Ureter (tissue), 1 donor: Measurements from ENCODE around the gene HAUS3. TPM values are rescaled to one million over a fixed set of nuclear protein-coding genes. Genes with fewer than 3 reads are reported as not detected.
A peak's percentile ranks its signal among the peaks of the same experiment; 100 is the strongest.
"Not testable (repeated sequence)": the region's sequence is repeated elsewhere in the genome, so short reads cannot be mapped to it uniquely, and the experiment has no call there.

Experiments
- DNase-seq: peaks from one replicate; pipeline ENCODE4 v3.0.0-alpha.2; 2020; ENCODE audit warnings: low spot score
- total RNA-seq: library from RNA; stranded (reverse); gene quantifications from one replicate; pipeline ENCODE4 v1.2.4, GENCODE V29; 2023
- donor health status: DM: yes; HTN: yes; CAD: no.

HAUS3 gene
- total RNA-seq, 1 donor from 2014 or later = 13.2 TPM

- DNase-seq = peak; percentile 76
Observed at GRCh38 chr4:2220016-2220630, 21.8 kb downstream of the HAUS3 start.

GRCh38 chr4:2219233-2219760 is 22.6 kb downstream of the HAUS3 start:
- DNase-seq = no peak

- no peak for DNase-seq
Observed at GRCh38 chr4:2218436-2218835, 23.5 kb downstream of the HAUS3 start.

GRCh38 chr4:2217726-2218125 is 24.2 kb downstream of the HAUS3 start:
- DNase-seq = no peak

GRCh38 chr4:2212831-2213230 is 29.1 kb downstream of the HAUS3 start:
- no peak for DNase-seq

- DNase-seq = not testable (repeated sequence)
Observed at GRCh38 chr4:2202789-2203188, 39.1 kb downstream of the HAUS3 start.

DNA sequence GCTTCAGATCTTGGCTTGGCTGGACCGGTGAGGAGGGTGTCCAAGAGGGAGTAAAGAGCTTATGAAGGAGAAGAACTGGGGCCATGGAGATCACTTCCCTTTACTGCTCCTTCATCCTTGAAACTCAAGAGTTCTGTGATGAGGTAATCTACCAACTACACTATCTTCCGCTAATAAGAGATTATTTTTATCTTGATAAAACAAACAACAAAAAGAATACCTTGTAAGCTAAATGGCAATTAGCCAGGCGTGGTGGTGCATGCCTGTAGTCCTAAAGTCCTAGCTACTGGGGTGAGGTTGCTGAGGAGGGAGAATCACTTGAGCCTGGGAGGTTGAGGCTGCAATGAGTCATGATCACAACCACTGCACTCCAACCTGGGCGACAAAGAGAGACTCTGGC is 47.4 kb downstream of the HAUS3 start:
- no peak for DNase-seq

- DNase-seq = no peak
Observed at GRCh38 chr4:2193326-2193725, 48.6 kb downstream of the HAUS3 start.

DNA sequence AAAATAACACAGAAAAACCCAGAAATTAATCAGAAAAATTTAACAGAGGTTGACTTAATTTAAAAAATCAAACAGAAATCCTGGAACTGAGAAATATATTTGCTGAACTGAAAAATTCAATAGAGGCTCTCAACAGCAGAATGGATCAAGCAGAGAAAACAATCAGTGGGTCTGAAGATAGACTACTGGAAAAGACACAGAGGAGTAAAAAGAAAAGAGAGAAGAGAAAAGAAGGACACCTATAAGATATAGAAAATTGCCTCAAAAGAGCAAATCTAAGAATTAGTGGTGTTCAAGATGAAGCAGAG is 55.1 kb downstream of the HAUS3 start:
- no peak for DNase-seq

DNA sequence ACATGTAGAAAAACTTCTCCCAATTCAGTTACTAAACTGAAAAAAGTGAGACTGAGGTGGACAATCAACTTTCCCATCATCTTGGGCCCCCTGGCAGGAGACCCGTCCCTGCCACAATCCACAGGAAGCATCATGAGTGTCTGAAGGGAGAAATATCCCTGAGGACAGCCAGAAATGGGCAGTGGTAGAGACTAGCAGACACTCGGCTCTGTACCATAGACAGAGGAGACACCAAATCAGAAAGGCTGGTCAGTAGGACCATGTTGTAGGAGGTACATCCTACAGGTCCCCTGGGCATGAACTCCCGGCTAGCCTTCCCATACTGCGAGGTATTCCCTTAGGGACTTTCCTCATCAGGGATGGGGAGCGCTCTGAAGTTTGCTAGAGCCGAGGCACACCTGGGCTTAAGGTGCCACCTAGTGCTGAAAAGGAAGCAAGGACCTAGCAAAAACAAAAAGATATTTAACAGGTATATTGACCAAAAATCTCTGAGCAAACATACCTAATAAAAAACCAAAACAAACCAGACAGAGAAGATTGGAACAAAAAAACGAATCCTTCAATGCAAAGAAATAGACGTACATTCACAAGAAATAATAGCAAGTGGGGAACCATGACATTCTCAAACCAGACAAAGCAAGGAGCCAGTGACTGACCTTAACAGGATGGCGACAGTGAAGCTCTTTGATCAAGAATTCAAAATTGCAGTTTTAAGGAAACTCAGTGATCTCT is 55.6 kb downstream of the HAUS3 start:
- no peak for DNase-seq

DNA sequence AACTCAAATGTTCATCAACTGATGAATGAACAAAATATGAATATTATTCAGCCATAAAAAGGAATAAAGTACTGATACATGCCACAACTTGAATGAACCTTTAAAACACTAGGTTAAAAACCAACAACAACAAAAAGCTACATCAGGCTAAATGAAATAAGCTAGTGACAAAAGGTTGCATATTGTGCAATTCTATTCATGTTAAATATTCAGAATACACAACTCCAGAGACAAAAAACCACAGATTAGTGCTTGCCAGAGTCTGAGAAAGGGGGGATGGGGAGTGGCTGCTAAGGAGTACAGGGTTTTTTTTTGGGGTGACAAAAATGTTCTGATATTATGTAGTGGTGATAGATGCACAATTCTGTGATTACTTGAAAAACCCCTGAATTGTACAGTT is 58.5 kb downstream of the HAUS3 start:
- DNase-seq = no peak

GRCh38 chr4:2182994-2183393 is 58.9 kb downstream of the HAUS3 start:
- DNase-seq = no peak

DNA sequence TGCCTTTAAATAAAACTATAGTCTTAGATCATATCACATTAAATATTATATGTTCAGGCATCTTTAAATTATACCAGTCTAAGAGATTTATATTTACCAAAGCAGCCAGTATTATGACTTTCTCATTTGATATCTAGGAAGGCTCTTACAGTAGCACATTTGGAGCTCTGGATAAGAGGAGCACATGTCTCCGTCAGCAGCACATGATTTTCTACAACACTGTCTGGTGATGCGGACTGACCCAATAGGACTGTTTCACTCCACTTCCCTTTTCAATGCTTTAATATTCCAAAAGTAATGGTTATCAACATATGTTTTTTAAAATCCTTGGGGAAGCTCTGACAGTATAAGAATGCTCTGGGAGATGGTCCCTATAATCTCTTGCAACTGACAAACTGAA is 61.5 kb downstream of the HAUS3 start:
- no peak for DNase-seq

- no peak for DNase-seq
Observed at GRCh38 chr4:2179717-2180116, 62.2 kb downstream of the HAUS3 start.

GRCh38 chr4:2178986-2179385 is 62.9 kb downstream of the HAUS3 start:
- DNase-seq = no peak

Other genes starting within 250 kb of the HAUS3 start
- 50.7 TPM for gene NELFA, start 233.1 kb downstream of the HAUS3 start, total RNA-seq
- 0.16 TPM for gene NAT8L, start 182.8 kb downstream of the HAUS3 start, total RNA-seq
- 3.1 TPM for gene POLN, start within 50 bp of the HAUS3 start, total RNA-seq
- 34.5 TPM for gene MXD4, start 20.0 kb upstream of the HAUS3 start, total RNA-seq
- gene ZFYVE28, start 176.5 kb upstream of the HAUS3 start, total RNA-seq = 19.8 TPM
- not detected for gene CFAP99, start 176.8 kb upstream of the HAUS3 start, total RNA-seq
- gene RNF4, start 227.0 kb upstream of the HAUS3 start, total RNA-seq = 76.9 TPM